Adrenal gland (tissue), 12 donors: Measurements from ENCODE around the gene DTD1. TPM values are rescaled to one million over a fixed set of nuclear protein-coding genes. Genes with fewer than 3 reads are reported as not detected.

Experiments
- DNase-seq, 7 donors: peaks; one replicate each; pipeline ENCODE4 v3.0.0-alpha.2; 2019 to 2020
- H3K27ac ChIP-seq, 5 donors: fragments of 200-600 bp; sonication (generic) in 4 of 5; 1 replicate in 3 of 5; 2 replicates in 2 of 5; pipeline versions ENCODE4 v1.5.1 to v1.8.0; 2016 to 2020; ENCODE audit warnings: mild to moderate bottlenecking in 1 of 5
- H3K27me3 ChIP-seq: fragments of 200-600 bp; 2 replicates; pipeline ENCODE4 v1.8.0; 2021
- H3K36me3 ChIP-seq, 2 donors: fragments of 200-600 bp; replicated peaks in 1 of 2; 1 replicate in 1 of 2; 2 replicates in 1 of 2; pipeline versions ENCODE4 v1.5.1 to v1.8.0; 2018 to 2022
- H3K4me1 ChIP-seq, 2 donors: fragments of 200-600 bp; replicated peaks in 1 of 2; 1 replicate in 1 of 2; 2 replicates in 1 of 2; pipeline versions ENCODE4 v1.5.1 to v1.8.0; 2018 to 2021
- H3K4me3 ChIP-seq, 4 donors: fragments of 200-600 bp; sonication (generic) in 3 of 4; one replicate each; pipeline ENCODE4 v1.5.1; 2016 to 2018
- H3K9me3 ChIP-seq, 3 donors: fragments of 200-600 bp; sonication (generic) in 1 of 3; replicated peaks in 1 of 3; 1 replicate in 2 of 3; 2 replicates in 1 of 3; pipeline versions ENCODE4 v1.5.1 to v1.8.0; 2016 to 2021
- CTCF ChIP-seq, 6 experiments: fragments of 450-650 bp in 4 of 6; fragments of 200-600 bp in 2 of 6; sonication (generic) in 1 of 6; IDR thresholded peaks; 1 replicate in 5 of 6; 2 replicates in 1 of 6; pipeline versions ENCODE4 v1.5.1 to v1.8.0; 2016 to 2021; ENCODE audit warnings: antibody characterized with exemption in 6 of 6, mild to moderate bottlenecking in 2 of 6, moderate library complexity in 1 of 6
- POLR2A ChIP-seq, 2 donors: fragments of 450-650 bp; IDR thresholded peaks; one replicate each; pipeline ENCODE4 v1.6.1; 2017; ENCODE audit warnings: antibody characterized with exemption in 2 of 2, mild to moderate bottlenecking in 2 of 2, moderate library complexity in 1 of 2
- WGBS, 4 donors: extraction: QIAGEN DNeasy Blood & Tissue Kit in 2 of 4; methylation state at CpG; one replicate each; pipeline versions ENCODE4 v1.1.5 to v1.1.7; 2013 to 2017; 5-methylcytosine and 5-hydroxymethylcytosine counted together
- intact Hi-C, 2 donors: fragments of 100-400 bp; cut with DNase I; formaldehyde crosslinking; loops; one replicate each; pipeline versions ENCODE4 v1.14.1 to v1.15.0; 2022 to 2023
- polyA plus RNA-seq, 3 donors: library from polyadenylated mRNA; stranded (reverse); fragments of 200-250 nt in 2 of 3; fragments of 350-450 nt in 1 of 3; fragmentation: Illumina TruSeq in 1 of 3; extraction: RNeasy Lipid Tissue Mini Kit (QIAGEN cat#74804) in 1 of 3; gene quantifications; one replicate each; pipeline ENCODE4 v1.2.3, GENCODE V29; 2013 to 2014
- total RNA-seq, 9 donors: library from RNA; depleted of rRNA in 4 of 9; stranded (reverse); fragments of >200 nt in 4 of 9; fragments of 120-200 nt in 1 of 9; fragmentation: NEBNext Ultra II Directional in 1 of 9; extraction: Animal tissue kit (Norgen Biotek cat#: 25700) in 1 of 9; gene quantifications; one replicate each; pipeline versions ENCODE4 v1.1.0 to v1.2.4, GENCODE V29; 2013 to 2023
- donor health status: healthy with polysubstance abuse.
- donor health status: Bipolar disorder and iron deficiency.
- donor health status: DM: yes; HTN: yes; CAD: no.
- donor health status: DM: no; HTN: no; CAD: no.
- donor health status: DM: no; HTN: no; CAD: no.
- donor health status: DM: yes; HTN: yes; CAD: no.

The DTD1 gene
- total and polyA plus RNA-seq, 12 donors, result 9.5 to 38.9 (median 32.9) TPM

DNA sequence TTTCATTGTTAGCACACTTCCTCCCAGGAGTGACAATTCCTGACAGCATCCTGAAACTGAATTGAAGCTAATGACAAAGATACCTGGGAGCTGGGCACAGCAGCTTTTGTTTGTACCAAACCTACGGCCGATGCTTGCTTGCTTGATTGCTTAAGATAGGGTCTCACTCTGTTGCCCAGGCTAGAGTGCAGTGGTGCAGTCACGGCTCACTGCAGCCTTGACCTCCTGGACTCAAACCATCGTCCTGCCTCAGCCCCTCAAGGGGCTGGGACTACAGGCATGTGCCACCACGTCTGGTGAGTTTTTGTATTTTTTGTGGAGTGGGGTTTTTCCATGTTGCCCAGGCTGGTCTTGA lies 141.0 kb downstream of the DTD1 start:
- no peak for TF ChIP-seq POLR2A (IDR thresholded peaks at IDR 0.05)
- TF ChIP-seq CTCF (IDR thresholded peaks at IDR 0.05), result no peak
- no peak for DNase-seq
- no peaks in the 10 kb centered on the region for H3K36me3 ChIP-seq
- no peak overlapping the region for H3K27ac ChIP-seq
- H3K9me3 ChIP-seq, result no peaks in the 10 kb centered on the region
- H3K4me3 ChIP-seq, result no peak overlapping the region
- no peaks in the 10 kb centered on the region for H3K4me1 ChIP-seq
- H3K27me3 ChIP-seq, result no peaks in the 10 kb centered on the region
- WGBS, 4 donors, result 72 to 81% (median 76%) methylated on average over 5 of the region's 5 CpGs
- intact Hi-C loops, result no loop called here

- Histone ChIP-seq H3K27me3 (no peaks in the 10 kb centered on the region), H3K9me3 (no peaks in the 10 kb centered on the region), H3K4me1 (no peaks in the 10 kb centered on the region), H3K4me3 (no peak overlapping the region), H3K36me3 (no peaks in the 10 kb centered on the region), H3K27ac (no peak overlapping the region)
- intact Hi-C loops, result no loop called here
- 90 to 95% (median 91%) methylated on average over 6 of the region's 6 CpGs for WGBS, 4 donors
- DNase-seq, result no peak
- TF ChIP-seq POLR2A (IDR thresholded peaks at IDR 0.05) (no peak), CTCF (IDR thresholded peaks at IDR 0.05) (no peak)
Observed at GRCh38 chr20:18729231-18729825, 141.5 kb downstream of the DTD1 start.

GRCh38 chr20:18731940-18732339 lies 144.1 kb downstream of the DTD1 start:
- Histone ChIP-seq H3K4me3 (no peak overlapping the region), H3K27ac (no peak overlapping the region), H3K4me1 (no peaks in the 10 kb centered on the region), H3K9me3 (no peaks in the 10 kb centered on the region), H3K27me3 (no peaks in the 10 kb centered on the region), H3K36me3 (no peaks in the 10 kb centered on the region)
- WGBS, 4 donors, result 79 to 96% (median 91%) methylated on average over 1 of the region's 1 CpG
- DNase-seq, result no peak
- TF ChIP-seq CTCF (IDR thresholded peaks at IDR 0.05) (no peak), POLR2A (IDR thresholded peaks at IDR 0.05) (no peak)
- intact Hi-C loops, result no loop called here

DNA sequence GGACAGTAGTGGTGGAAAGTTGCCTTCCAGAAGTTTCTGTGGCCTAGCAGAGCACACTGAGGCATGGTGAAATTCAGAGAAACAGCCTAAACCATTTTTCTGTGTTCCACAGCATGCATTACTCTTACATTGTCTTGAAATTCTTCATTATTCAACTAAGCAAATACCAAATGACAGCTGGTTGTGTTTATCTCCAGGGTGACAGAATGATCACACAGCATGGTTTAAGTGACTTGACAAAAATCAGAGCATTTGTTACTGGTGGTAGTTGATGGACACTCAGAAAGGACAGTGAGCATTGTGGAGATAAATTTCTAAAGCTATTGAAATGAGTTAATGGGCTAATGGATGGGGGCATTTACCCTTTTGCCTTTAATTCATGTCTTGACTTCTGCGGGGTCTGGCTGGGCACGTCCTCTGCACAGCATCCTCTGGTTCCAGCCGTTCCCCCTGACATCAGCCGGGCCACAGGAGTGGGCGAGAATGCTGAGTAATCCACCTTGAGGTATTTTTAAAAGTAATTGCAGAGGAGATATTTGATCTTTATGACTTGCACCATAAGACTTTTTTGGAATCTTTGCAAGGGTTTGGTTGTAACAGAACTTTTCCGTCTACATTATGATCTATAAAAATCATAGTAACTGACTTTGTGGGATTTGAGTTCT lies 146.8 kb downstream of the DTD1 start:
- WGBS, 4 donors, result 91 to 95% (median 93%) methylated on average over 6 of the region's 6 CpGs
- Histone ChIP-seq H3K36me3 (no peaks in the 10 kb centered on the region), H3K27ac (no peak overlapping the region), H3K9me3 (no peaks in the 10 kb centered on the region), H3K4me1 (peaks cover 0 to 7% of the 10 kb centered on the region in 2 donors), H3K27me3 (no peaks in the 10 kb centered on the region), H3K4me3 (no peak overlapping the region)
- TF ChIP-seq CTCF (IDR thresholded peaks at IDR 0.05) (no peak), POLR2A (IDR thresholded peaks at IDR 0.05) (no peak)
- DNase-seq, result no peak
- intact Hi-C loops, result no loop called here
